Stimulated activated CD4-positive, alpha-beta T cell treated with anti-CD3 and anti-CD28 coated beads, Interleukin-12 subunit alpha, Interleukin-12 subunit beta, amount 100 ng/mL, for 4 hours (primary cell): ENCODE results near the gene ZNF560.
"Not testable (repeated sequence)": the region's sequence is repeated elsewhere in the genome, so short reads cannot be mapped to it uniquely, and the experiment has no call there.

ENCODE experiments used
- DNase-seq: peaks from one replicate; pipeline ENCODE4 v3.0.0-alpha.2; 2020

ZNF560 gene

GRCh38 chr19:9498183-9498902, at the start of gene ZNF560:
TSS of gene ZNF560 (minus strand) at chr19:9498616. CDS start at chr19:9475313, 23,303 bp downstream.
- DNase-seq = no peak

GRCh38 chr19:9547870-9548269, 49.5 kb upstream of the ZNF560 start:
- no peak for DNase-seq

- not testable (repeated sequence) for DNase-seq
Observed at GRCh38 chr19:9541281-9541680, 42.9 kb upstream of the ZNF560 start.

GRCh38 chr19:9539921-9540320, 41.5 kb upstream of the ZNF560 start:
- DNase-seq = not testable (repeated sequence)

- DNase-seq = not testable (repeated sequence)
Observed at GRCh38 chr19:9539201-9539600, 40.8 kb upstream of the ZNF560 start.

GRCh38 chr19:9538183-9539058, 40.0 kb upstream of the ZNF560 start, which contains the start of gene ZNF426:
TSS of gene ZNF426 (minus strand) at chr19:9538645. CDS start at chr19:9536232, 2,413 bp downstream.
- DNase-seq = peak; percentile 86

GRCh38 chr19:9535934-9536333, 37.5 kb upstream of the ZNF560 start:
- no peak for DNase-seq

- no peak for DNase-seq
Observed at GRCh38 chr19:9531933-9532332, 33.5 kb upstream of the ZNF560 start.

GRCh38 chr19:9528757-9529336, 30.4 kb upstream of the ZNF560 start:
- DNase-seq = no peak

- no peak for DNase-seq
Observed at GRCh38 chr19:9523885-9524474, 25.6 kb upstream of the ZNF560 start.

GRCh38 chr19:9507285-9507684, 8.9 kb upstream of the ZNF560 start:
- no peak for DNase-seq

- no peak for DNase-seq
Observed at GRCh38 chr19:9500796-9501195, 2.4 kb upstream of the ZNF560 start.

- DNase-seq = no peak
Observed at GRCh38 chr19:9494096-9494495, 4.3 kb downstream of the ZNF560 start.

GRCh38 chr19:9487016-9487415, 11.4 kb downstream of the ZNF560 start:
- no peak for DNase-seq

- DNase-seq = no peak
Observed at GRCh38 chr19:9485140-9485539, 13.3 kb downstream of the ZNF560 start.

GRCh38 chr19:9474975-9475374, 23.4 kb downstream of the ZNF560 start:
- DNase-seq = no peak

GRCh38 chr19:9467161-9467560, 31.3 kb downstream of the ZNF560 start:
- no peak for DNase-seq

GRCh38 chr19:9461938-9462337, 36.5 kb downstream of the ZNF560 start:
- DNase-seq = no peak

GRCh38 chr19:9456018-9456689, 42.3 kb downstream of the ZNF560 start:
- DNase-seq = no peak

GRCh38 chr19:9453953-9454352, 44.5 kb downstream of the ZNF560 start:
- no peak for DNase-seq

- DNase-seq = no peak
Observed at GRCh38 chr19:9445037-9445436, 53.4 kb downstream of the ZNF560 start.

GRCh38 chr19:9436358-9436757, 62.1 kb downstream of the ZNF560 start:
- no peak for DNase-seq
